ENCODE measurements around the gene SERPINF2. TPM values are rescaled to one million over a fixed set of nuclear protein-coding genes. Genes with fewer than 3 reads are reported as not detected.
"Not testable (repeated sequence)": the region's sequence is repeated elsewhere in the genome, so short reads cannot be mapped to it uniquely, and the experiment has no call there.

The SERPINF2 gene
- total and polyA plus RNA-seq, 12 donors = 0.18 to 2.8 (median 0.76) TPM; not detected in 2

GRCh38 chr17:1703063-1703462, 39.6 kb upstream of the SERPINF2 start:
- DNase-seq = no peak
- no peak overlapping the region for H3K27ac ChIP-seq
- WGBS, 2 donors = 44 to 54% methylated on average over 4 of the region's 4 CpGs
- no peaks in the 10 kb centered on the region for H3K9me3 ChIP-seq
- peaks cover 0 to 12% (median 0%) of the 10 kb centered on the region in 9 donors for H3K36me3 ChIP-seq
- peak in 1 of 8 donors; percentile 45 for ATAC-seq
- intact Hi-C loops (cut with DNase I) = no loop called here
- peaks cover 0 to 6% (median 0%) of the 10 kb centered on the region in 9 donors for H3K4me1 ChIP-seq
- H3K4me3 ChIP-seq = no peak overlapping the region
- no peaks in the 10 kb centered on the region for H3K27me3 ChIP-seq
- no peak for TF ChIP-seq CTCF (IDR thresholded peaks at IDR 0.05)

DNA sequence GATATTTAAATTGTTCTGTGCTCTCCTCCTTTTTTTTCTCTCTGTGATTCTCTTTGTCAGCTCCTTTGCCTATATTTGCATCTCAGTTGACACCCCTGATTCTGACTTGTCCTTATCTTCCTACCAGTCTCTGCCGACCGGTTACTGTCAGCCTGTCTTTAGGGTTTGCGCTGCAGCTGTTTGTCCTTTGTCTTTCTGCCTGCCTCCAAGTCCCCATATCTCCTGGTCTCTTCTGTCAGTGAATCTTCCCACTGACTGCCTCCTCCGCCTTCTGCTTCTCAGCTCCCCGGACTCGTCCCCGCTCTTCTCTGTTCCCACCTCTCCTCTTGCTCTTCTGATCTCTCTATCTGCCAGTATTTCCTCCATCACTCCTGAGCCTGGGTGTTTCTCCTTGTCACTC, 37.7 kb upstream of the SERPINF2 start:
- no peak overlapping the region for H3K4me3 ChIP-seq
- no peak overlapping the region for H3K27ac ChIP-seq
- peaks cover 0 to 4% (median 0%) of the 10 kb centered on the region in 7 donors for H3K27me3 ChIP-seq
- 77 to 80% methylated on average over 7 of the region's 7 CpGs for WGBS, 2 donors
- peaks cover 0 to 15% (median 9%) of the 10 kb centered on the region in 9 donors for H3K4me1 ChIP-seq
- DNase-seq (no peak), ATAC-seq (no peak)
- intact Hi-C loops (cut with DNase I) = no loop called here
- TF ChIP-seq CTCF (IDR thresholded peaks at IDR 0.05) = no peak
- H3K36me3 ChIP-seq = peaks cover 0 to 12% (median 0%) of the 10 kb centered on the region in 9 donors
- no peaks in the 10 kb centered on the region for H3K9me3 ChIP-seq

- ATAC-seq (no peak), DNase-seq (no peak)
- H3K4me1 ChIP-seq = peaks cover 0 to 33% (median 19%) of the 10 kb centered on the region in 9 donors
- H3K27ac ChIP-seq = no peak overlapping the region
- no peak for TF ChIP-seq CTCF (IDR thresholded peaks at IDR 0.05)
- peaks cover 0 to 25% (median 6%) of the 10 kb centered on the region in 9 donors for H3K36me3 ChIP-seq
- intact Hi-C loops (cut with DNase I) = no loop called here
- H3K9me3 ChIP-seq = no peaks in the 10 kb centered on the region
- no peak overlapping the region for H3K4me3 ChIP-seq
- 90 to 93% methylated on average over 5 of the region's 5 CpGs for WGBS, 2 donors
- peaks cover 0 to 11% (median 0%) of the 10 kb centered on the region in 7 donors for H3K27me3 ChIP-seq
These were observed 35.6 kb upstream of the SERPINF2 start for GRCh38 chr17:1707107-1707506.

- Histone ChIP-seq H3K27me3 (peaks cover 0 to 11% (median 0%) of the 10 kb centered on the region in 7 donors), H3K4me3 (peak overlapping the region in 1 of 10 donors; percentile 79), H3K4me1 (peaks cover 7 to 50% (median 37%) of the 10 kb centered on the region in 9 donors), H3K36me3 (peaks cover 0 to 43% (median 24%) of the 10 kb centered on the region in 9 donors)
- peak in 1 of 8 donors; percentile 0 for ATAC-seq
- H3K27ac ChIP-seq; DNase-seq; intact Hi-C loops (cut with DNase I); H3K9me3 ChIP-seq: not testable (repeated sequence)
- WGBS, 2 donors = 94 to 95% methylated on average over 10 of the region's 10 CpGs
These were observed 33.8 kb upstream of the SERPINF2 start for GRCh38 chr17:1708791-1709346.

DNA sequence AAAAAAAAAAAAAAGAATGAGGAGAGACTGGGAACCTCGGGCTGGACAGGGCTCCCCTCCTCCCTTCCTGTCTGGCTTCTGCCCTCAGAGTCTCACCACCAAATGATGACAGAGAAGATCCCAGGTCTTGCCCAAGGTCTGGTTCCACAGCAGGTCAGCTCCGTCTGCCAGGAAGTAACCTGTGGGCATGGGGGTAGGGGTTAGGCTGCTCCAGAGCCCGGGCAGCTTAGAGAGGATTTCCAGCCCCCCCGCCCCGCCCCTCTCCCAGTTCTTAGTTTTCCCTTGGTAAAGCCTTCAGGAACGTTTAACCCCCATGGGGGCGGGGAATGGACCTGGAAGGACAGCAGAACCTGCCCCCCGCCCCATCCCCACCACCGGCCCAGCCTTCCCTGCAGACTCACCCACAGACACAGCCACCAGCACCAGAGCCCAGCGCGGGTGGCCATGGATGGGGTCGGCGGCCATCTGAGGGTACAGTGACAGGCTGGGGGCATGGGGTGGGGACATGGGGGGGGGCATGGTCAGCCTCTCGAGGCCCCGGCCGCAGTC, 33.2 kb upstream of the SERPINF2 start:
- peaks cover 0 to 49% (median 24%) of the 10 kb centered on the region in 9 donors for H3K36me3 ChIP-seq
- intact Hi-C loops (cut with DNase I) = no loop called here
- DNase-seq (no peak), ATAC-seq (peak in 2 of 8 donors; percentile 4 to 5)
- WGBS, 2 donors = 4 to 10% methylated on average over 11 to 15 of the region's 16 CpGs
- no peaks in the 10 kb centered on the region for H3K9me3 ChIP-seq
- peaks cover 10 to 55% (median 42%) of the 10 kb centered on the region in 9 donors for H3K4me1 ChIP-seq
- peak overlapping the region; percentile 64 to 88 (median 78) for H3K4me3 ChIP-seq
- TF ChIP-seq CTCF (IDR thresholded peaks at IDR 0.05) = no peak
- peaks cover 0 to 11% (median 0%) of the 10 kb centered on the region in 7 donors for H3K27me3 ChIP-seq
- peak overlapping the region in 9 of 10 donors; percentile 76 to 99 (median 84) for H3K27ac ChIP-seq

Data from heart right ventricle (tissue), 16 donors.